ENCODE data around the gene NUP153. TPM values are rescaled to one million over a fixed set of nuclear protein-coding genes. Genes with fewer than 3 reads are reported as not detected.
A peak's percentile ranks its signal among the peaks of the same experiment; 100 is the strongest.

The NUP153 gene
- total RNA-seq, 1 experiment from 2014 or later, result 67.0 TPM

DNA sequence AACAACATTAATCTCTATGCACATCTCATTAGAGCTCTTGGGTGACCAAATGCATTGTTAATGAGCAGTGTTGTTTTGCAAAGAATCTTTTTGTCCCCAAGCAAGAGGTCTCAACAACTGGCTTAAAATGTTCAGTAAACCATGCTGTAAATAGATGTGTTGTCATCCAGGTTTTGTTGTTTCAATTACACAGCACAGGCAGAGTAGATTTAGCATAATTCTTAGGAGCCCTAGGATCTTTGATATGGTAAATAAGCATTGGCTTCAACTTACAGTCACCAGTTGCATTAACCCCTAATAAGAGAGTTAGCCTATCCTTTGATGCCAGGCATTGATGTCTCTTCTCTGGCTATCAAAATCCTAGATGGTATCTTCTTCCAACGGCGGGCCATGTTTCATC lies 23.3 kb downstream of the NUP153 start:
- peaks cover 50% of the 10 kb centered on the region for H3K36me3 Mint-ChIP-seq
- TF ChIP-seq, protein P1, sequence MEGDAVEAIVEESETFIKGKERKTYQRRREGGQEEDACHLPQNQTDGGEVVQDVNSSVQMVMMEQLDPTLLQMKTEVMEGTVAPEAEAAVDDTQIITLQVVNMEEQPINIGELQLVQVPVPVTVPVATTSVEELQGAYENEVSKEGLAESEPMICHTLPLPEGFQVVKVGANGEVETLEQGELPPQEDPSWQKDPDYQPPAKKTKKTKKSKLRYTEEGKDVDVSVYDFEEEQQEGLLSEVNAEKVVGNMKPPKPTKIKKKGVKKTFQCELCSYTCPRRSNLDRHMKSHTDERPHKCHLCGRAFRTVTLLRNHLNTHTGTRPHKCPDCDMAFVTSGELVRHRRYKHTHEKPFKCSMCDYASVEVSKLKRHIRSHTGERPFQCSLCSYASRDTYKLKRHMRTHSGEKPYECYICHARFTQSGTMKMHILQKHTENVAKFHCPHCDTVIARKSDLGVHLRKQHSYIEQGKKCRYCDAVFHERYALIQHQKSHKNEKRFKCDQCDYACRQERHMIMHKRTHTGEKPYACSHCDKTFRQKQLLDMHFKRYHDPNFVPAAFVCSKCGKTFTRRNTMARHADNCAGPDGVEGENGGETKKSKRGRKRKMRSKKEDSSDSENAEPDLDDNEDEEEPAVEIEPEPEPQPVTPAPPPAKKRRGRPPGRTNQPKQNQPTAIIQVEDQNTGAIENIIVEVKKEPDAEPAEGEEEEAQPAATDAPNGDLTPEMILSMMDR (IDR thresholded peaks at IDR 0.05), result no peak
- TF ChIP-seq TCF7 (CRISPR knock-in tag; IDR thresholded peaks at IDR 0.05; ENCODE audit: low read depth), result no peak
- no peak for TF ChIP-seq EMX1 (CRISPR knock-in tag; IDR thresholded peaks at IDR 0.05)
- TF ChIP-seq ZBTB21 (CRISPR knock-in tag; IDR thresholded peaks at IDR 0.05; ENCODE audit: borderline replicate concordance), result no peak
- no peak for TF ChIP-seq KAT7 (CRISPR knock-in tag; IDR thresholded peaks at IDR 0.05; ENCODE audit: borderline replicate concordance)
- TF ChIP-seq, protein P2, sequence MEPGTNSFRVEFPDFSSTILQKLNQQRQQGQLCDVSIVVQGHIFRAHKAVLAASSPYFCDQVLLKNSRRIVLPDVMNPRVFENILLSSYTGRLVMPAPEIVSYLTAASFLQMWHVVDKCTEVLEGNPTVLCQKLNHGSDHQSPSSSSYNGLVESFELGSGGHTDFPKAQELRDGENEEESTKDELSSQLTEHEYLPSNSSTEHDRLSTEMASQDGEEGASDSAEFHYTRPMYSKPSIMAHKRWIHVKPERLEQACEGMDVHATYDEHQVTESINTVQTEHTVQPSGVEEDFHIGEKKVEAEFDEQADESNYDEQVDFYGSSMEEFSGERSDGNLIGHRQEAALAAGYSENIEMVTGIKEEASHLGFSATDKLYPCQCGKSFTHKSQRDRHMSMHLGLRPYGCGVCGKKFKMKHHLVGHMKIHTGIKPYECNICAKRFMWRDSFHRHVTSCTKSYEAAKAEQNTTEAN (CRISPR knock-in tag; IDR thresholded peaks at IDR 0.05), result no peak
- no peak for TF ChIP-seq NR2C2 (CRISPR knock-in tag; IDR thresholded peaks at IDR 0.05)
- TF ChIP-seq ZNF121 (CRISPR knock-in tag; IDR thresholded peaks at IDR 0.05), result no peak
- no peak for TF ChIP-seq NFYB (CRISPR knock-in tag; conservative IDR thresholded peaks at IDR 0.05; ENCODE audit: low read depth)
- TF ChIP-seq OVOL2 (CRISPR knock-in tag; IDR thresholded peaks at IDR 0.05; ENCODE audit: borderline replicate concordance), result no peak
- TF ChIP-seq, protein P3, sequence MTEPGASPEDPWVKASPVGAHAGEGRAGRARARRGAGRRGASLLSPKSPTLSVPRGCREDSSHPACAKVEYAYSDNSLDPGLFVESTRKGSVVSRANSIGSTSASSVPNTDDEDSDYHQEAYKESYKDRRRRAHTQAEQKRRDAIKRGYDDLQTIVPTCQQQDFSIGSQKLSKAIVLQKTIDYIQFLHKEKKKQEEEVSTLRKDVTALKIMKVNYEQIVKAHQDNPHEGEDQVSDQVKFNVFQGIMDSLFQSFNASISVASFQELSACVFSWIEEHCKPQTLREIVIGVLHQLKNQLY (CRISPR knock-in tag; IDR thresholded peaks at IDR 0.05), result no peak
- TF ChIP-seq, protein P4, sequence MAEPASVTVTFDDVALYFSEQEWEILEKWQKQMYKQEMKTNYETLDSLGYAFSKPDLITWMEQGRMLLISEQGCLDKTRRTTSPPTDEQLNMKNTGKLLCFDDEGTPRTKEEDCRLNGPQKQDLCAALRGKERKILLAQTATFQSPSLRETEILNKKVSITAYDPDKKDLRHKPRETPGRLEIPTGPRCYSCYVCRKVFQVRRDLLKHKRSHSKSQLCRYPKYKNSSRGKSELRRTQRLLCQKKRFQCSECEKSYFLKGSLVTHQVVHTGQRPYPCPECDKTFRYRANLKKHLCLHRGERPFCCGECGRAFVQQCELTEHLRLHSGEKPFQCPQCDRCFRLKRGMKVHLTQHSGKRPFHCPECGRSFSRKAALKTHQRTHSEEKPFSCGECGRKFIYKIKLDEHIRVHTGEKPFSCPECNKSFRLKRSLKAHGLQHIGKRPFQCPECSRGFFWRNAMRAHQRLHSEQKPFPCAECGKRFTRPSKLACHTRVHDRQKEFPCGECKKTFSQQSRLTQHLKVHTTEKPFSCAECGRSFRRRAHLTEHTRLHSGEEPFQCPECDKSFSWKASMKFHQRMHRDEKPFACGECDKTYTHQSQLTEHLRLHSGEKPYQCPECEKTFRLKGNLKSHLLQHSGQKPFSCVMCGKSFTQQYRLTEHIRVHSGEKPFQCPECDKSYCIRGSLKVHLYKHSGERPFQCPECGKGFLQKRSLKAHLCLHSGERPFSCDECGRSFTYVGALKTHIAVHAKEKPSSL (CRISPR knock-in tag; conservative IDR thresholded peaks at IDR 0.05), result no peak
- TF ChIP-seq JAZF1 (CRISPR knock-in tag; IDR thresholded peaks at IDR 0.05), result no peak
- 0 out of 2 replicates have a peak overlapping the region, but pooled peaks have one; percentile 9 for H3K27ac Mint-ChIP-seq
- H3K9me3 Mint-ChIP-seq, result peaks cover 4% of the 10 kb centered on the region; the same call in 1 of the 2 replicates
- H3K27me3 Mint-ChIP-seq (ENCODE audit: low read depth), result no peaks in the 10 kb centered on the region
- ChIA-PET CTCF (no interaction called here), POLR2A (no interaction called here)
- no peak for ATAC-seq
- DNase-seq (ENCODE audit: low spot score), result no peak
- no peak overlapping the region for H3K4me3 Mint-ChIP-seq
- H3K4me1 Mint-ChIP-seq, result peaks cover 47% of the 10 kb centered on the region

DNA sequence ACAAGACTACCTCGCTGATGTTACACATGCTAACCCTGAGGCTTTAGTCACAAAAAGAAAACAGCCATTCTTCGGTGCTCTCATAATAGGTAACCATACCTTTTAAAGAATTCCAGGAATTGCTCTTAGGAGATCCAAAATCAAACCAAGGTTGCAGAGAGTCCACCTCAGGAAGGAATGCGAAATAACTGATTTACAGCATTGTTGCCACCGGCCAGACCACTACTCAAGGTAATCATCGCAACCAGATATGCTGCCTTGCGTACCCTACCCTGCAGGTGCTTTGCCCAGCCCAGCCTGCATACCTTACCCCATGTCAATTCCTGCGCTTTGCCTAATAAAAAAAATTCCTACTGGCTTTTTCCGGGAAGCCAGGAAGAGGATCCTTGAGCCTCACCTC lies 27.0 kb downstream of the NUP153 start:
- ATAC-seq (peak; percentile 91), DNase-seq (ENCODE audit: low spot score) (peak; percentile 20)
- POLR2A ChIA-PET, result no interaction called here
- no peak overlapping the region for H3K4me3 Mint-ChIP-seq
- peaks cover 31% of the 10 kb centered on the region for H3K36me3 Mint-ChIP-seq
- peaks cover 54% of the 10 kb centered on the region for H3K4me1 Mint-ChIP-seq
- H3K27ac Mint-ChIP-seq, result peak overlapping the region; percentile 78
- peaks cover 4% of the 10 kb centered on the region; the same call in 1 of the 2 replicates for H3K9me3 Mint-ChIP-seq
- no peak for TF ChIP-seq SMAD4 (CRISPR knock-in tag; IDR thresholded peaks at IDR 0.05)
- TF ChIP-seq ETV6 (CRISPR knock-in tag; IDR thresholded peaks at IDR 0.05), result peak; percentile 68; the same call in 1 of the 2 replicates
- TF ChIP-seq, protein P5, sequence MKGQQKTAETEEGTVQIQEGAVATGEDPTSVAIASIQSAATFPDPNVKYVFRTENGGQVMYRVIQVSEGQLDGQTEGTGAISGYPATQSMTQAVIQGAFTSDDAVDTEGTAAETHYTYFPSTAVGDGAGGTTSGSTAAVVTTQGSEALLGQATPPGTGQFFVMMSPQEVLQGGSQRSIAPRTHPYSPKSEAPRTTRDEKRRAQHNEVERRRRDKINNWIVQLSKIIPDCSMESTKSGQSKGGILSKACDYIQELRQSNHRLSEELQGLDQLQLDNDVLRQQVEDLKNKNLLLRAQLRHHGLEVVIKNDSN (CRISPR knock-in tag; IDR thresholded peaks at IDR 0.05), result no peak
- no peak for TF ChIP-seq TP53 (CRISPR knock-in tag; IDR thresholded peaks at IDR 0.05)
- no peak for TF ChIP-seq ZNF232 (CRISPR knock-in tag; IDR thresholded peaks at IDR 0.05)
- TF ChIP-seq, protein P6, sequence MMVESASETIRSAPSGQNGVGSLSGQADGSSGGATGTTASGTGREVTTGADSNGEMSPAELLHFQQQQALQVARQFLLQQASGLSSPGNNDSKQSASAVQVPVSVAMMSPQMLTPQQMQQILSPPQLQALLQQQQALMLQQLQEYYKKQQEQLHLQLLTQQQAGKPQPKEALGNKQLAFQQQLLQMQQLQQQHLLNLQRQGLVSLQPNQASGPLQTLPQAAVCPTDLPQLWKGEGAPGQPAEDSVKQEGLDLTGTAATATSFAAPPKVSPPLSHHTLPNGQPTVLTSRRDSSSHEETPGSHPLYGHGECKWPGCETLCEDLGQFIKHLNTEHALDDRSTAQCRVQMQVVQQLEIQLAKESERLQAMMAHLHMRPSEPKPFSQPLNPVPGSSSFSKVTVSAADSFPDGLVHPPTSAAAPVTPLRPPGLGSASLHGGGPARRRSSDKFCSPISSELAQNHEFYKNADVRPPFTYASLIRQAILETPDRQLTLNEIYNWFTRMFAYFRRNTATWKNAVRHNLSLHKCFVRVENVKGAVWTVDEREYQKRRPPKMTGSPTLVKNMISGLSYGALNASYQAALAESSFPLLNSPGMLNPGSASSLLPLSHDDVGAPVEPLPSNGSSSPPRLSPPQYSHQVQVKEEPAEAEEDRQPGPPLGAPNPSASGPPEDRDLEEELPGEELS (CRISPR knock-in tag; IDR thresholded peaks at IDR 0.05), result no peak
- no peak for TF ChIP-seq GTF2I (CRISPR knock-in tag; conservative IDR thresholded peaks at IDR 0.05)
- TF ChIP-seq PRRX2 (CRISPR knock-in tag; IDR thresholded peaks at IDR 0.05), result no peak
- TF ChIP-seq ATF1 (CRISPR knock-in tag; IDR thresholded peaks at IDR 0.05), result no peak
- CTCF ChIA-PET, result no interaction called here
- H3K27me3 Mint-ChIP-seq (ENCODE audit: low read depth), result no peaks in the 10 kb centered on the region

Measured in WTC11 (cell line).